H1 (cell line): ENCODE data around the gene PCCA. TPM values are rescaled to one million over a fixed set of nuclear protein-coding genes. Genes with fewer than 3 reads are reported as not detected.

ENCODE experiments used
- CTCF ChIA-PET: fragments of 300-600 bp; sonication (Branson Sonifier 250); formaldehyde crosslinking; loops from one replicate; lab custom pipeline; 2021; ENCODE audit not compliant: partially characterized antibody; lab: Charles Lee
- POLR2A ChIA-PET: fragments of 300-600 bp; sonication (Branson Sonifier 250); formaldehyde crosslinking; loops from one replicate; lab custom pipeline; 2021; ENCODE audit warnings: inconsistent platforms; ENCODE audit not compliant: partially characterized antibody; lab: Charles Lee
- DNase-seq, 2 experiments: peaks; one replicate each; pipeline versions ENCODE4 v3.0.0 to v3.0.0-alpha.2; 2010 to 2022; ENCODE audit warnings: low spot score in 2 of 2, low read depth in 1 of 2, mixed read lengths in 1 of 2
- FAIRE-seq: peaks from 2 replicates; lab custom pipeline; 2011; peaks lifted over from hg19 to GRCh38; lab: Jason Lieb, UNC
- H2AFZ ChIP-seq: 2 replicates; pipeline ENCODE4 v1.8.1; 2012; ENCODE audit warnings: low read length, inconsistent platforms
- H2AK5ac ChIP-seq: 2 replicates; pipeline ENCODE4 v1.6.1; 2013; ENCODE audit warnings: low read depth, low read length
- H2BK120ac ChIP-seq: replicated peaks from 2 replicates; pipeline ENCODE3; 2013; ENCODE audit warnings: low read depth, low read length, inconsistent platforms
- H2BK12ac ChIP-seq: 2 replicates; pipeline ENCODE4 v1.6.1; 2013; ENCODE audit warnings: low read depth, low read length
- H2BK15ac ChIP-seq: 2 replicates; pipeline ENCODE4 v1.6.1; 2013; ENCODE audit warnings: low read length
- H2BK20ac ChIP-seq: 2 replicates; pipeline ENCODE4 v1.6.1; 2013; ENCODE audit warnings: low read length
- H2BK5ac ChIP-seq: 2 replicates; pipeline ENCODE4 v1.6.1; 2013; ENCODE audit warnings: low read depth, low read length
- H3K14ac ChIP-seq: 2 replicates; pipeline ENCODE4 v1.6.1; 2013; ENCODE audit warnings: inconsistent platforms; ENCODE audit not compliant: insufficient read length
- H3K18ac ChIP-seq: 2 replicates; pipeline ENCODE4 v1.6.1; 2013; ENCODE audit warnings: low read length; ENCODE audit errors: extremely low read depth
- H3K23ac ChIP-seq: 2 replicates; pipeline ENCODE4 v1.6.1; 2013; ENCODE audit warnings: inconsistent platforms; ENCODE audit not compliant: insufficient read length
- H3K23me2 ChIP-seq: 2 replicates; pipeline ENCODE4 v1.6.1; 2013; ENCODE audit warnings: low read depth, low read length
- H3K27ac ChIP-seq: 2 replicates; pipeline ENCODE4 v1.6.1; 2011; ENCODE audit warnings: low read depth, low read length, inconsistent platforms
- H3K27me3 ChIP-seq, 4 experiments: replicated peaks in 1 of 4; 1 replicate in 1 of 4; 2 replicates in 3 of 4; pipeline versions ENCODE4 v1.6.1 to v1.8.1; 2011 to 2013; ENCODE audit warnings: low read length in 3 of 4, mild to moderate bottlenecking in 3 of 4, inconsistent platforms in 2 of 4, mixed read lengths in 2 of 4, moderate library complexity in 1 of 4; ENCODE audit not compliant: control insufficient read depth in 3 of 4, insufficient read depth in 3 of 4; ENCODE audit errors: extremely low read depth in 1 of 4
- H3K36me3 ChIP-seq, 4 experiments: 2 replicates each; pipeline versions ENCODE4 v1.6.1 to v1.8.1; 2011 to 2013; ENCODE audit warnings: mild to moderate bottlenecking in 4 of 4, low read length in 3 of 4, moderate library complexity in 2 of 4, control low read depth in 1 of 4, inconsistent platforms in 1 of 4; ENCODE audit not compliant: insufficient read depth in 4 of 4, control insufficient read depth in 2 of 4
- H3K4ac ChIP-seq: replicated peaks from 2 replicates; pipeline ENCODE3; 2013; ENCODE audit warnings: low read length, low read depth, mixed read lengths, inconsistent platforms; ENCODE audit not compliant: insufficient read length
- H3K4me1 ChIP-seq, 4 experiments: replicated peaks in 1 of 4; 1 replicate in 1 of 4; 2 replicates in 3 of 4; pipeline versions ENCODE4 v1.6.1 to v1.8.1; 2011 to 2013; ENCODE audit warnings: low read length in 3 of 4, inconsistent platforms in 2 of 4, mixed read lengths in 1 of 4; ENCODE audit not compliant: insufficient read depth in 4 of 4, control insufficient read depth in 3 of 4
- H3K4me2 ChIP-seq, 2 experiments: 2 replicates each; pipeline versions ENCODE4 v1.6.1 to v1.8.1; 2011 to 2013; ENCODE audit warnings: low read depth in 2 of 2, low read length in 2 of 2, control low read depth in 1 of 2, inconsistent platforms in 1 of 2, mild to moderate bottlenecking in 1 of 2; ENCODE audit not compliant: insufficient read depth in 1 of 2
- H3K4me3 ChIP-seq, 4 experiments: fragments of 200-600, 300-600 bp in 1 of 4; sonication (generic), shearing (Covaris generic), sonication (Bioruptor Twin) in 1 of 4; 2 replicates each; pipeline versions ENCODE4 v1.5.1 to v1.8.1; 2011 to 2016; ENCODE audit warnings: low read length in 4 of 4, low read depth in 3 of 4, control low read depth in 2 of 4, inconsistent platforms in 2 of 4, mild to moderate bottlenecking in 2 of 4, mixed read lengths in 1 of 4, moderate library complexity in 1 of 4; ENCODE audit not compliant: insufficient read depth in 2 of 4; ENCODE audit errors: extremely low read depth in 1 of 4
- H3K56ac ChIP-seq: replicated peaks from 2 replicates; pipeline ENCODE3; 2013; ENCODE audit warnings: low read depth, mild to moderate bottlenecking, mixed read lengths, low read length, inconsistent platforms; ENCODE audit not compliant: insufficient read length
- H3K79me1 ChIP-seq: 2 replicates; pipeline ENCODE4 v1.6.1; 2013; ENCODE audit warnings: low read depth, low read length, control low read depth
- H3K79me2 ChIP-seq, 2 experiments: 2 replicates each; pipeline versions ENCODE4 v1.6.1 to v1.8.1; 2012 to 2013; ENCODE audit warnings: low read length in 2 of 2, mild to moderate bottlenecking in 2 of 2, inconsistent platforms in 1 of 2; ENCODE audit not compliant: insufficient read depth in 2 of 2, control insufficient read depth in 1 of 2
- H3K9ac ChIP-seq, 4 experiments: replicated peaks in 1 of 4; 1 replicate in 1 of 4; 2 replicates in 3 of 4; pipeline versions ENCODE4 v1.6.1 to v1.8.1; 2011 to 2013; ENCODE audit warnings: low read depth in 3 of 4, low read length in 3 of 4, control low read depth in 2 of 4, mild to moderate bottlenecking in 2 of 4, moderate library complexity in 2 of 4, inconsistent platforms in 1 of 4; ENCODE audit errors: extremely low read depth in 1 of 4
- H3K9me3 ChIP-seq, 2 experiments: 2 replicates each; pipeline versions ENCODE4 v1.6.1 to v1.8.1; 2012 to 2013; ENCODE audit warnings: mild to moderate bottlenecking in 2 of 2, moderate library complexity in 2 of 2, control low read depth in 1 of 2, inconsistent platforms in 1 of 2, low read depth in 1 of 2, low read length in 1 of 2, mixed read lengths in 1 of 2; ENCODE audit not compliant: insufficient read depth in 2 of 2
- H4K20me1 ChIP-seq, 2 experiments: replicated peaks in 1 of 2; 2 replicates each; pipeline versions ENCODE3 to v1.8.1; 2011 to 2013; ENCODE audit warnings: inconsistent platforms in 2 of 2, low read length in 2 of 2, mild to moderate bottlenecking in 1 of 2; ENCODE audit not compliant: insufficient read depth in 2 of 2, control insufficient read depth in 1 of 2
- H4K5ac ChIP-seq: 2 replicates; pipeline ENCODE4 v1.6.1; 2013; ENCODE audit warnings: low read length, low read depth, mixed read lengths, inconsistent platforms; ENCODE audit not compliant: insufficient read length
- H4K8ac ChIP-seq: 2 replicates; pipeline ENCODE4 v1.8.0; 2013; ENCODE audit warnings: mild to moderate bottlenecking, moderate library complexity, low read length, inconsistent platforms; ENCODE audit not compliant: insufficient read depth; ENCODE audit errors: extremely low read depth
- H4K91ac ChIP-seq: replicated peaks from 2 replicates; pipeline ENCODE3; 2013; ENCODE audit warnings: low read length, mixed read lengths, inconsistent platforms; ENCODE audit not compliant: insufficient read length
- NANOG ChIP-seq: IDR thresholded peaks from 2 replicates; pipeline ENCODE4 v1.6.1; 2011; ENCODE audit warnings: low read length, low read depth, mild to moderate bottlenecking, inconsistent platforms; ENCODE audit not compliant: insufficient read depth, poor library complexity, severe bottlenecking
- RAD21 ChIP-seq, 2 experiments: IDR thresholded peaks in 1 of 2; conservative IDR thresholded peaks in 1 of 2; 2 replicates each; pipeline ENCODE4 v1.6.1; 2011; ENCODE audit warnings: low read depth in 2 of 2, low read length in 2 of 2, improper control_type of control experiment in 1 of 2, inconsistent platforms in 1 of 2, mild to moderate bottlenecking in 1 of 2, moderate library complexity in 1 of 2
- RFX5 ChIP-seq: IDR thresholded peaks from 2 replicates; pipeline ENCODE4 v1.6.1; 2011; ENCODE audit warnings: low read depth, low read length, improper control_type of control experiment, borderline replicate concordance
- SUZ12 ChIP-seq: fragments of 200-600 bp; sonication (generic); IDR thresholded peaks from 2 replicates; pipeline ENCODE4 v1.6.1; 2012; ENCODE audit warnings: mild to moderate bottlenecking, inconsistent platforms, low read length, moderate library complexity, mixed read lengths
- TAF1 ChIP-seq: IDR thresholded peaks from 2 replicates; pipeline ENCODE4 v1.6.1; 2011; ENCODE audit warnings: mild to moderate bottlenecking, low read depth, low read length
- WGBS, 2 experiments: shearing (Covaris generic) in 1 of 2; methylation state at CpG; one replicate each; pipeline versions ENCODE4 v1.1.6 to v1.1.7; 2013 to 2015; ENCODE audit warnings: low lambda C conversion rate in 2 of 2, mixed read lengths in 2 of 2, inconsistent platforms in 1 of 2, low coverage in 1 of 2, missing lambda C conversion rate in 1 of 2; ENCODE audit not compliant: insufficient replicate concordance in 2 of 2, insufficient coverage in 1 of 2, insufficient read length in 1 of 2; ENCODE audit errors: extremely low coverage in 1 of 2, missing lambda C conversion rate in 1 of 2; 5-methylcytosine and 5-hydroxymethylcytosine counted together
- polyA plus RNA-seq, 7 experiments: library from polyadenylated mRNA; depleted of rRNA in 3 of 7; stranded (reverse) in 5 of 7; unstranded in 2 of 7; fragments of >200 nt in 5 of 7; fragments of 200-250 nt in 2 of 7; gene quantifications; 1 replicate in 5 of 7; 2 replicates in 1 of 7; 4 replicates in 1 of 7; pipeline versions ENCODE4 v1.2.1 to v1.2.3, GENCODE V29; 2011 to 2013; ENCODE audit warnings: missing spikeins in 2 of 7, mixed read lengths in 2 of 7
- total RNA-seq: library from RNA; stranded (reverse); fragmentation: NEBNext Ultra II Directional; extraction: Animal tissue kit (Norgen Biotek cat#: 25700); gene quantifications from 2 replicates; pipeline ENCODE4 v1.2.1, GENCODE V29; 2021

PCCA gene
- total and polyA plus RNA-seq, 2 of the 8 experiments (the other 6 are each of a cell fraction or from before 2014, with no cell fraction given) = 18.4 to 49.8 TPM

DNA sequence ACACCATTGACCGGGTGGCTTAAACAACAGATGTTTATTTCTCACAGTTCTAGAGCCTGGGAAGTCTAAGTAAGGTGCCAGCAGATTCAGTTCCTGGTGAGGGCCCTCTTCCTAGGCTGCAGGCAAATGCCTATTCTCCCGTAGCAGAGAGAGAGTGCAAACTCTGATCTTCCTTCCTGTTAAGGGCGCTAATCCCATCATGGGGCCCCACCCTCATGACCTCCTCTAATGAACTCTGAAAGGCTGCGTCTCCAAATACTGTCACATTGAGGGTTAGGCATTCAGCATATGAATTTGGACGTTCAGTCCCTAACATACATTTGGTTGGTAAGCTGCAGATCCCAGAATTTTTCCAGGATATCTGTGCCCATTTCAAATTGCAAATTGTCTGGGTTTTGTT lies 370.9 kb downstream of the PCCA start:
- H3K4ac ChIP-seq = no peak overlapping the region
- CTCF ChIA-PET = interaction anchor here (0.7 to 1.2 kb wide), 2 partner anchors 11 to 62 kb away, joined by 3 read pairs; no protein-coding TSS in a partner anchor
- FAIRE-seq (no peak), DNase-seq (no peak)
- H3K4me1 ChIP-seq = peaks cover 3 to 7% (median 5%) of the 10 kb centered on the region in 4 experiments; a peak in 5 of 7 replicates
- H2BK20ac ChIP-seq = no peak overlapping the region
- H3K14ac ChIP-seq = no peak overlapping the region
- no peaks in the 10 kb centered on the region; the same call in 1 of the 2 replicates for H3K23me2 ChIP-seq
- no peak overlapping the region for H3K56ac ChIP-seq
- no peaks in the 10 kb centered on the region for H3K79me2 ChIP-seq
- no peak overlapping the region for H3K27ac ChIP-seq
- POLR2A ChIA-PET = interaction anchor here (1.0 kb wide), 1 partner anchor 12 kb away, joined by 3 read pairs; no protein-coding TSS in a partner anchor
- H2BK12ac ChIP-seq = no peak overlapping the region
- no peak overlapping the region for H2BK120ac ChIP-seq
- H4K20me1 ChIP-seq = no peaks in the 10 kb centered on the region
- H4K91ac ChIP-seq = no peak overlapping the region
- H3K36me3 ChIP-seq = peaks cover 0 to 3% (median 1%) of the 10 kb centered on the region in 4 experiments; a peak in 3 of 8 replicates
- H3K79me1 ChIP-seq = no peaks in the 10 kb centered on the region; the same call in 1 of the 2 replicates
- no peak overlapping the region for H2BK5ac ChIP-seq
- no peak overlapping the region for H3K9ac ChIP-seq
- H2AK5ac ChIP-seq = no peak overlapping the region
- no peak overlapping the region for H3K4me2 ChIP-seq
- H3K23ac ChIP-seq = no peak overlapping the region
- H2BK15ac ChIP-seq = no peak overlapping the region
- H4K5ac ChIP-seq = no peak overlapping the region
- no peak overlapping the region for H3K18ac ChIP-seq
- 91% methylated on average over 5 of the region's 5 CpGs; no CpG with 5 or more reads in 1 of the 2 experiments for WGBS, 2 experiments
- H3K27me3 ChIP-seq = no peaks in the 10 kb centered on the region
- H4K8ac ChIP-seq = no peak overlapping the region
- H3K4me3 ChIP-seq = no peak overlapping the region
- H3K9me3 ChIP-seq = peaks cover 5 to 6% of the 10 kb centered on the region in 2 experiments; a peak in 3 of 4 replicates
- H2AFZ ChIP-seq = no peak overlapping the region
- TF ChIP-seq RFX5 = no peak
- TF ChIP-seq NANOG = no peak
- no peak for TF ChIP-seq RAD21 (IDR thresholded peaks at IDR 0.05 in 1 of 2, conservative IDR thresholded peaks at IDR 0.05 in 1 of 2; ENCODE audit: low read depth in 2 of 2, low read length in 2 of 2)
- TF ChIP-seq TAF1 = no peak
- no peak for TF ChIP-seq SUZ12
